Heart left ventricle (tissue), 16 donors: ENCODE data around the gene EEF1A2. TPM values are rescaled to one million over a fixed set of nuclear protein-coding genes. Genes with fewer than 3 reads are reported as not detected.
A peak's percentile ranks its signal among the peaks of the same experiment; 100 is the strongest.

Source experiments
- ATAC-seq, 4 donors: fragments of 200-7000 bp; cut with Tn5 transposase; one replicate each; pipeline ENCODE4 v1.9.1; 2020 to 2022; ENCODE audit warnings: moderate library complexity in 4 of 4, mild to moderate bottlenecking in 3 of 4, moderate number of reproducible peaks in 1 of 4
- DNase-seq, 5 donors: peaks; one replicate each; pipeline ENCODE4 v3.0.0-alpha.2; 2020
- H3K27ac ChIP-seq, 12 donors: fragments of 200-600 bp; sonication (generic) in 4 of 12; one replicate each; pipeline versions ENCODE4 v1.5.0 to v1.8.0; 2016 to 2022; ENCODE audit warnings: mild to moderate bottlenecking in 2 of 12
- H3K27me3 ChIP-seq, 9 donors: fragments of 200-600 bp; sonication (generic) in 2 of 9; one replicate each; pipeline versions ENCODE4 v1.5.1 to v1.8.0; 2016 to 2022; ENCODE audit warnings: mild to moderate bottlenecking in 3 of 9
- H3K36me3 ChIP-seq, 9 donors: fragments of 200-600 bp; sonication (generic) in 2 of 9; one replicate each; pipeline versions ENCODE4 v1.5.0 to v1.8.0; 2018 to 2022; ENCODE audit warnings: mild to moderate bottlenecking in 2 of 9
- H3K4me1 ChIP-seq, 12 donors: fragments of 200-600 bp; sonication (generic) in 4 of 12; one replicate each; pipeline versions ENCODE4 v1.5.0 to v1.8.0; 2016 to 2022; ENCODE audit warnings: mild to moderate bottlenecking in 3 of 12
- H3K4me3 ChIP-seq, 12 donors: fragments of 200-600 bp; sonication (generic) in 4 of 12; one replicate each; pipeline versions ENCODE4 v1.5.0 to v1.8.0; 2017 to 2022; ENCODE audit warnings: mild to moderate bottlenecking in 9 of 12, moderate library complexity in 4 of 12
- H3K9me3 ChIP-seq, 12 donors: fragments of 200-600 bp; sonication (generic) in 4 of 12; one replicate each; pipeline versions ENCODE4 v1.5.0 to v1.8.0; 2016 to 2022; ENCODE audit warnings: mild to moderate bottlenecking in 1 of 12
- CTCF ChIP-seq, 12 donors: fragments of 200-600 bp; sonication (generic) in 4 of 12; IDR thresholded peaks; one replicate each; pipeline versions ENCODE4 v1.5.0 to v1.8.0; 2018 to 2022; ENCODE audit warnings: antibody characterized with exemption in 12 of 12, mild to moderate bottlenecking in 5 of 12
- POLR2A ChIP-seq, 2 donors: fragments of 450-650 bp; IDR thresholded peaks; one replicate each; pipeline ENCODE4 v1.6.1; 2017; ENCODE audit warnings: antibody characterized with exemption in 2 of 2, mild to moderate bottlenecking in 2 of 2, moderate library complexity in 2 of 2
- WGBS, 4 donors: extraction: QIAGEN DNeasy Blood & Tissue Kit in 2 of 4; methylation state at CpG; one replicate each; pipeline versions ENCODE4 v1.1.5 to v1.1.7; 2013 to 2018; 5-methylcytosine and 5-hydroxymethylcytosine counted together
- intact Hi-C, 10 donors: fragments of 100-400 bp; cut with DNase I; formaldehyde crosslinking; loops; one replicate each; pipeline versions ENCODE4 v1.11.1 to v1.14.2; 2022
- polyA plus RNA-seq, 2 donors: library from polyadenylated mRNA; stranded (reverse); fragments of 200-250 nt; gene quantifications; one replicate each; pipeline ENCODE4 v1.2.3, GENCODE V29; 2013
- total RNA-seq, 9 donors: library from RNA; depleted of rRNA in 2 of 9; stranded (reverse); fragments of >200 nt in 2 of 9; fragmentation: NEBNext Ultra II Directional in 3 of 9; extraction: Animal tissue kit (Norgen Biotek cat#: 25700) in 3 of 9; gene quantifications; one replicate each; pipeline versions ENCODE4 v1.1.0 to v1.2.4, GENCODE V29; 2016 to 2023
- donor health status: ischemic (EF 13 %, LVEDD 7.1; RV severe dilation, severe dysfunction).
- donor health status: healthy with polysubstance abuse.
- donor health status: DM: no; HTN: yes; CAD: no.
- donor health status: DM: no; HTN: no; CAD: no.
- donor health status: ischemic (EF 25% LVEDD 6.9; RV normal size, moderate dysfunction).
- donor health status: ischemic (EF 25% LVEDD 5.7; RV mildly dilated, moderate dysfunction).
- donor health status: healthy.
- donor health status: DM: yes; HTN: yes; CAD: no.
- donor health status: ischemic (EF 35%, LVEDD 5.7; RV mildly dilated, moderate dysfunction).
- donor health status: nonischemic (EF 11% LVEDD 7.7; RV severe dilation, severe dysfunction).
- donor health status: DM: yes; HTN: yes; CAD: no.
- donor health status: PGD.
- donor health status: ischemic (EF 29% LVEDD 5.4; RV normal size, mild dysfunction).
- donor health status: nonischemic (EF 23%, LVEDD 6.1; RV moderate dilation, normal function).

Gene EEF1A2
- total and polyA plus RNA-seq, 11 donors, result 791 to 1,794 (median 1,345) TPM

- Histone ChIP-seq H3K4me3 (no peak overlapping the region), H3K27me3 (peaks cover 0 to 34% (median 17%) of the 10 kb centered on the region in 9 donors), H3K27ac (peak overlapping the region in 9 of 12 donors; percentile 30 to 100 (median 95)), H3K9me3 (peaks cover 0 to 19% (median 3%) of the 10 kb centered on the region in 12 donors), H3K4me1 (peaks cover 0 to 47% (median 17%) of the 10 kb centered on the region in 12 donors), H3K36me3 (no peaks in the 10 kb centered on the region)
- intact Hi-C loops, result no loop called here
- TF ChIP-seq CTCF (IDR thresholded peaks at IDR 0.05) (no peak), POLR2A (IDR thresholded peaks at IDR 0.05) (no peak)
- ATAC-seq, result no peak
- DNase-seq, result peak in 1 of 5 donors; percentile 17
- WGBS, 4 donors, result 48 to 62% (median 55%) methylated on average over 1 to 15 of the region's 15 CpGs
These were observed 3.8 kb upstream of the EEF1A2 start for GRCh38 chr20:63502671-63503172.

- intact Hi-C loops, result no loop called here
- Histone ChIP-seq H3K27ac (peak overlapping the region; percentile 30 to 100 (median 92)), H3K4me1 (peaks cover 0 to 48% (median 17%) of the 10 kb centered on the region in 12 donors), H3K27me3 (peaks cover 0 to 41% (median 18%) of the 10 kb centered on the region in 9 donors), H3K4me3 (no peak overlapping the region), H3K9me3 (peaks cover 0 to 19% (median 3%) of the 10 kb centered on the region in 12 donors), H3K36me3 (no peaks in the 10 kb centered on the region)
- DNase-seq, result peak in 4 of 5 donors; percentile 81 to 90 (median 88)
- WGBS, 4 donors, result 12 to 14% (median 13%) methylated on average over 16 to 26 of the region's 26 CpGs
- peak in 1 of 2 donors; percentile 14 for TF ChIP-seq POLR2A (IDR thresholded peaks at IDR 0.05)
- no peak for TF ChIP-seq CTCF (IDR thresholded peaks at IDR 0.05)
- ATAC-seq, result peak; percentile 31 to 71 (median 52)
These were observed 3.2 kb upstream of the EEF1A2 start for GRCh38 chr20:63501818-63502670.

DNA sequence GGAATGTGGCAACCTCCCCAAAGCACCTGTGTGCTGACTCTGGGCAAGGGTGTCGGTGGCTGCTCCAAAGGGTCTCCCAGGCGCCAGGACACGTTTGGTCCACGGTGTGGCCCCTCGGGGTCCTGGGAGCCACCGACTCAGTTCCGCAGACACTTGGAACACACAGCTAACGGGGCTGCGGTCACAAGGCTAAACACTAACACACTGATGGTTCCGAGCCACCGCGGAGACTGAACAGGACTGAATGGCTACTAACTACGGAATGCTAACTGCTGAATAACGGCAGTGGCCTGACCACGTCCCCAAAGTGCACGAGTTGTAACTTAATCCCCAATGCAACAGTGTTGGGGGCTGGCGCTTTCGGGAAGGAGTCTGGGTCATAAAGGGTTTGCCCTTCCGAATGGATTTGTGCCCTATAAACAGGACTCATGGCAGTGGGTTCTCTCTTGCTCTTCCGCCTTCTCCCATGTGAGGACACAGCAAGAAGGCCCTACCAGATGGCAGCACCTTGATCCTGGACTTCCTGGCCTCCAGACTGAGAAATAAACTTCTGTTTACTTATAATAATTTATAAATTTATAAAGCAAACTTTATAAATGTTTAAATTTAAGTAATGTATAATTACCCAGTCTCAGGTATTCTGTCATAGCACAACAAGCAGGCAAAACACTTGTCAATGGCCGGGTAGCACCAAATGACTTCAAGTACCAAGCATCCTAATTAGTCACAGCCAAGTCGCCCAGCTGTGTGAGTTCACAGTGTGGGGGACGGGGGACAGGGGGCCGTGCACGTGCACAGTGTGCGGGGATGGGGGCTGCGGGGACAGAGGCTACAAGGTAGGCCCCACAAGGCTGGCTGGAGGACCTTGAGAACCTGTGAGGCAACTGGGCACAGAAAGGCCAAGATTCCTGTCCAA is 2.3 kb upstream of the EEF1A2 start:
- Histone ChIP-seq H3K27ac (peak overlapping the region; percentile 30 to 100 (median 92)), H3K36me3 (no peaks in the 10 kb centered on the region), H3K27me3 (peaks cover 0 to 41% (median 18%) of the 10 kb centered on the region in 9 donors), H3K4me1 (peaks cover 2 to 55% (median 20%) of the 10 kb centered on the region in 12 donors), H3K4me3 (no peak overlapping the region), H3K9me3 (peaks cover 0 to 19% (median 3%) of the 10 kb centered on the region in 12 donors)
- ATAC-seq, result no peak
- WGBS, 4 donors, result 59 to 68% (median 67%) methylated on average over 24 to 27 of the region's 27 CpGs
- TF ChIP-seq CTCF (IDR thresholded peaks at IDR 0.05), result no peak
- no peak for TF ChIP-seq POLR2A (IDR thresholded peaks at IDR 0.05)
- intact Hi-C loops, result no loop called here
- peak in 4 of 5 donors; percentile 14 to 51 (median 24) for DNase-seq
